Lower lobe of right lung (tissue), 2 donors: ENCODE measurements around the gene CERKL. TPM values are rescaled to one million over a fixed set of nuclear protein-coding genes. Genes with fewer than 3 reads are reported as not detected.

Experiments
- ATAC-seq, 2 donors: fragments of 200-7000 bp; cut with Tn5 transposase; one replicate each; pipeline ENCODE4 v1.9.1; 2020 to 2022; ENCODE audit warnings: mild to moderate bottlenecking in 2 of 2, moderate library complexity in 2 of 2
- DNase-seq: peaks from one replicate; pipeline ENCODE4 v3.0.0-alpha.2; 2020
- H3K27ac ChIP-seq: fragments of 200-600 bp; one replicate; pipeline ENCODE4 v1.8.0; 2022
- H3K27me3 ChIP-seq: fragments of 200-600 bp; one replicate; pipeline ENCODE4 v1.8.0; 2022; ENCODE audit warnings: low read depth
- H3K36me3 ChIP-seq: fragments of 200-600 bp; one replicate; pipeline ENCODE4 v1.8.0; 2022; ENCODE audit warnings: mild to moderate bottlenecking
- H3K4me1 ChIP-seq: fragments of 200-600 bp; one replicate; pipeline ENCODE4 v1.8.0; 2022
- H3K4me3 ChIP-seq: fragments of 200-600 bp; one replicate; pipeline ENCODE4 v1.8.0; 2022; ENCODE audit warnings: mild to moderate bottlenecking
- H3K9me3 ChIP-seq: fragments of 200-600 bp; one replicate; pipeline ENCODE4 v1.8.0; 2022
- CTCF ChIP-seq: fragments of 200-600 bp; IDR thresholded peaks from one replicate; pipeline ENCODE4 v1.8.0; 2022; ENCODE audit warnings: antibody characterized with exemption, mild to moderate bottlenecking
- intact Hi-C: fragments of 100-400 bp; cut with DNase I; formaldehyde crosslinking; loops from one replicate; pipeline ENCODE4 v1.11.0; 2022
- total RNA-seq: library from RNA; stranded (reverse); fragmentation: NEBNext Ultra II Directional; extraction: Animal tissue kit (Norgen Biotek cat#: 25700); gene quantifications from one replicate; pipeline ENCODE4 v1.2.1, GENCODE V29; 2021
- donor health status: DM: no; HTN: yes; CAD: no; lungs with severe emphysema.

CERKL gene
- total RNA-seq, 1 donor from 2014 or later = 1.7 TPM

- H3K9me3 ChIP-seq = no peaks in the 10 kb centered on the region
- TF ChIP-seq CTCF = no peak
- H3K27ac ChIP-seq = no peak overlapping the region
- no peaks in the 10 kb centered on the region for H3K27me3 ChIP-seq
- intact Hi-C loops = no loop called here
- no peak for ATAC-seq
- H3K4me3 ChIP-seq = no peak overlapping the region
- no peak for DNase-seq
- H3K36me3 ChIP-seq = peaks cover under 1% of the 10 kb centered on the region
- no peaks in the 10 kb centered on the region for H3K4me1 ChIP-seq
These were observed 116.5 kb downstream of the CERKL start for GRCh38 chr2:181540421-181540820.

GRCh38 chr2:181536730-181537129 lies 120.2 kb downstream of the CERKL start:
- intact Hi-C loops = no loop called here
- no peak overlapping the region for H3K4me3 ChIP-seq
- no peaks in the 10 kb centered on the region for H3K9me3 ChIP-seq
- H3K4me1 ChIP-seq = no peaks in the 10 kb centered on the region
- TF ChIP-seq CTCF = no peak
- H3K36me3 ChIP-seq = peaks cover 15% of the 10 kb centered on the region
- DNase-seq (no peak), ATAC-seq (no peak)
- no peak overlapping the region for H3K27ac ChIP-seq
- H3K27me3 ChIP-seq = no peaks in the 10 kb centered on the region

- no peak for ATAC-seq
- Histone ChIP-seq H3K27ac (no peak overlapping the region), H3K27me3 (no peaks in the 10 kb centered on the region)
These were observed 128.5 kb downstream of the CERKL start for GRCh38 chr2:181528441-181528840.

GRCh38 chr2:181527058-181527457 lies 129.8 kb downstream of the CERKL start:
- no peak for TF ChIP-seq CTCF
- intact Hi-C loops = no loop called here
- no peak overlapping the region for H3K27ac ChIP-seq

More at GRCh38 chr2:181528441-181528840, 128.5 kb downstream of the CERKL start:
- Histone ChIP-seq H3K4me1 (no peaks in the 10 kb centered on the region), H3K9me3 (no peaks in the 10 kb centered on the region), H3K4me3 (no peak overlapping the region), H3K36me3 (peaks cover 27% of the 10 kb centered on the region)
- DNase-seq = no peak
- intact Hi-C loops = no loop called here
- TF ChIP-seq CTCF = no peak

GRCh38 chr2:181526014-181526413 lies 130.9 kb downstream of the CERKL start:
- Histone ChIP-seq H3K36me3 (peaks cover 27% of the 10 kb centered on the region), H3K27ac (no peak overlapping the region), H3K4me1 (no peaks in the 10 kb centered on the region), H3K27me3 (no peaks in the 10 kb centered on the region), H3K4me3 (no peak overlapping the region), H3K9me3 (no peaks in the 10 kb centered on the region)
- DNase-seq = no peak
- ATAC-seq = no peak
- no peak for TF ChIP-seq CTCF
- intact Hi-C loops = no loop called here

More at GRCh38 chr2:181527058-181527457, 129.8 kb downstream of the CERKL start:
- Histone ChIP-seq H3K27me3 (no peaks in the 10 kb centered on the region), H3K4me1 (no peaks in the 10 kb centered on the region), H3K36me3 (peaks cover 27% of the 10 kb centered on the region), H3K9me3 (no peaks in the 10 kb centered on the region), H3K4me3 (no peak overlapping the region)
- no peak for ATAC-seq
- DNase-seq = no peak

- no peak for DNase-seq
- ATAC-seq = no peak
- H3K9me3 ChIP-seq = no peaks in the 10 kb centered on the region
- H3K27me3 ChIP-seq = no peaks in the 10 kb centered on the region
- no peak overlapping the region for H3K4me3 ChIP-seq
- intact Hi-C loops = no loop called here
- no peak overlapping the region for H3K27ac ChIP-seq
- no peak for TF ChIP-seq CTCF
- peaks cover 13% of the 10 kb centered on the region for H3K36me3 ChIP-seq
- no peaks in the 10 kb centered on the region for H3K4me1 ChIP-seq
These were observed 133.1 kb downstream of the CERKL start for GRCh38 chr2:181523756-181524155.
